Erythroblast (primary cell): Measurements from ENCODE around the gene MAP2K2.

Source experiments
- GATA1 ChIP-seq: IDR thresholded peaks from 2 replicates; pipeline ENCODE4 v1.6.1; 2011; ENCODE audit warnings: low read depth, mild to moderate bottlenecking, control low read depth, low read length, moderate library complexity
- POLR2A ChIP-seq: IDR thresholded peaks from 2 replicates; pipeline ENCODE4 v1.6.1; 2011; ENCODE audit warnings: mild to moderate bottlenecking, low read length

GRCh38 chr19:4123615-4124568, at the start of gene MAP2K2:
- TF ChIP-seq POLR2A (peak; percentile 87), GATA1 (no peak)
